H1 (cell line): Measurements from ENCODE around the gene ATXN7L3. TPM values are rescaled to one million over a fixed set of nuclear protein-coding genes. Genes with fewer than 3 reads are reported as not detected.
A peak's percentile ranks its signal among the peaks of the same experiment; 100 is the strongest.

Experiments used
- CHD2 ChIP-seq: IDR thresholded peaks from 2 replicates; pipeline ENCODE4 v1.6.1; 2012; ENCODE audit warnings: low read length, improper control_type of control experiment
- CREB1 ChIP-seq: IDR thresholded peaks from 2 replicates; pipeline ENCODE4 v1.6.1; 2012; ENCODE audit warnings: inconsistent platforms
- CTBP2 ChIP-seq: IDR thresholded peaks from 2 replicates; pipeline ENCODE4 v1.7.0; 2011; ENCODE audit warnings: borderline replicate concordance, mild to moderate bottlenecking, moderate library complexity, mixed read lengths, low read length; ENCODE audit not compliant: insufficient read depth, insufficient read length
- E2F6 ChIP-seq: IDR thresholded peaks from 2 replicates; pipeline ENCODE4 v1.6.1; 2012; ENCODE audit warnings: inconsistent platforms
- EP300 ChIP-seq, 2 experiments: IDR thresholded peaks; 1 replicate in 1 of 2; 2 replicates in 1 of 2; pipeline ENCODE4 v1.6.1; 2011 to 2012; ENCODE audit warnings: low read depth in 2 of 2, low read length in 2 of 2, mild to moderate bottlenecking in 2 of 2, borderline replicate concordance in 1 of 2, inconsistent platforms in 1 of 2, moderate library complexity in 1 of 2
- HDAC6 ChIP-seq: IDR thresholded peaks from one replicate; pipeline ENCODE4 v1.7.1; 2012; ENCODE audit warnings: low read depth, mild to moderate bottlenecking, inconsistent platforms, low read length, moderate library complexity
- POLR2A ChIP-seq, 2 experiments: IDR thresholded peaks; 1 replicate in 1 of 2; 2 replicates in 1 of 2; pipeline ENCODE4 v1.6.1; 2011; ENCODE audit warnings: low read depth in 2 of 2, low read length in 2 of 2, mild to moderate bottlenecking in 2 of 2; ENCODE audit errors: control extremely low read depth in 1 of 2
- RAD21 ChIP-seq, 2 experiments: IDR thresholded peaks in 1 of 2; conservative IDR thresholded peaks in 1 of 2; 2 replicates each; pipeline ENCODE4 v1.6.1; 2011; ENCODE audit warnings: low read depth in 2 of 2, low read length in 2 of 2, improper control_type of control experiment in 1 of 2, inconsistent platforms in 1 of 2, mild to moderate bottlenecking in 1 of 2, moderate library complexity in 1 of 2
- SIN3A ChIP-seq, 2 experiments: IDR thresholded peaks in 1 of 2; conservative IDR thresholded peaks in 1 of 2; 2 replicates each; pipeline ENCODE4 v1.6.1; 2011 to 2012; ENCODE audit warnings: low read length in 2 of 2, improper control_type of control experiment in 1 of 2, low read depth in 1 of 2, mild to moderate bottlenecking in 1 of 2
- SP1 ChIP-seq: IDR thresholded peaks from 2 replicates; pipeline ENCODE4 v1.6.1; 2011; ENCODE audit warnings: low read depth, low read length
- SUZ12 ChIP-seq: fragments of 200-600 bp; sonication (generic); IDR thresholded peaks from 2 replicates; pipeline ENCODE4 v1.6.1; 2012; ENCODE audit warnings: mild to moderate bottlenecking, inconsistent platforms, low read length, moderate library complexity, mixed read lengths
- polyA plus RNA-seq, 7 experiments: library from polyadenylated mRNA; depleted of rRNA in 3 of 7; stranded (reverse) in 5 of 7; unstranded in 2 of 7; fragments of >200 nt in 5 of 7; fragments of 200-250 nt in 2 of 7; gene quantifications; 1 replicate in 5 of 7; 2 replicates in 1 of 7; 4 replicates in 1 of 7; pipeline versions ENCODE4 v1.2.1 to v1.2.3, GENCODE V29; 2011 to 2013; ENCODE audit warnings: missing spikeins in 2 of 7, mixed read lengths in 2 of 7
- total RNA-seq: library from RNA; stranded (reverse); fragmentation: NEBNext Ultra II Directional; extraction: Animal tissue kit (Norgen Biotek cat#: 25700); gene quantifications from 2 replicates; pipeline ENCODE4 v1.2.1, GENCODE V29; 2021

Gene ATXN7L3
- total and polyA plus RNA-seq, 2 of the 8 experiments (the other 6 are each of a cell fraction or from before 2014, with no cell fraction given): 53.7 to 103 TPM

GRCh38 chr17:44222112-44222869 is 22.6 kb upstream of the ATXN7L3 start (continued):
- 0 out of 2 replicates have a peak, but pooled peaks have one; percentile 8 for TF ChIP-seq SUZ12
- TF ChIP-seq EP300 (IDR thresholded peaks at IDR 0.05; ENCODE audit: borderline replicate concordance in 1 of 2, low read depth in 2 of 2, low read length in 2 of 2): 0 out of 3 replicates have a peak, but pooled peaks of 1 of the 2 experiments have one; percentile 5
- TF ChIP-seq CTBP2: peak; percentile 42
- no peak for TF ChIP-seq HDAC6
- TF ChIP-seq CHD2: no peak
- TF ChIP-seq POLR2A (IDR thresholded peaks at IDR 0.05; ENCODE audit: control extremely low read depth in 1 of 2, low read depth in 2 of 2, low read length in 2 of 2): peak in 1 of 2 experiments; percentile 53; a peak in 1 of 3 replicates
- 0 out of 2 replicates have a peak, but pooled peaks have one; percentile 3 for TF ChIP-seq CREB1
- TF ChIP-seq SP1: no peak
- TF ChIP-seq RAD21 (IDR thresholded peaks at IDR 0.05 in 1 of 2, conservative IDR thresholded peaks at IDR 0.05 in 1 of 2; ENCODE audit: low read depth in 2 of 2, low read length in 2 of 2): peak in 1 of 2 experiments; percentile 25; a peak in 1 of 4 replicates
- no peak for TF ChIP-seq E2F6
- peak; percentile 44 to 46; a peak in 1 of 4 replicates for TF ChIP-seq SIN3A (conservative IDR thresholded peaks at IDR 0.05 in 1 of 2, IDR thresholded peaks at IDR 0.05 in 1 of 2; ENCODE audit: low read depth in 1 of 2, low read length in 2 of 2)
